OCI-LY7 (cell line): Measurements from ENCODE around the gene B3GNT5. TPM values are rescaled to one million over a fixed set of nuclear protein-coding genes. Genes with fewer than 3 reads are reported as not detected.

Source experiments
- BruUV-seq: library from RNA; stranded (reverse); fragments of 400-500 nt; replicated peaks from 2 replicates; lab custom pipeline; 2021; lab: Mats Ljungman, UMichigan
- CTCF ChIA-PET: fragments of 300-600 bp; sonication (Branson Sonifier 250); formaldehyde crosslinking; loops from one replicate; lab custom pipeline; 2022; ENCODE audit warnings: antibody characterized with exemption; ENCODE audit not compliant: unreplicated experiment; lab: Charles Lee
- POLR2A ChIA-PET: fragments of 300-600 bp; sonication (Branson Sonifier 250); formaldehyde crosslinking; loops from one replicate; lab custom pipeline; 2022; ENCODE audit warnings: antibody characterized with exemption; lab: Charles Lee
- DNase-seq: peaks from one replicate; pipeline ENCODE4 v3.0.0-alpha.2; 2015; ENCODE audit warnings: low spot score
- H2AFZ ChIP-seq: fragments of 200-600 bp; sonication (generic), shearing (Covaris generic); 2 replicates; pipeline ENCODE4 v1.6.1; 2014; ENCODE audit warnings: mild to moderate bottlenecking, antibody characterized with exemption, low read length, moderate library complexity
- H3K27ac ChIP-seq: fragments of 200-600 bp; sonication (generic); 2 replicates; pipeline ENCODE4 v1.5.1; 2014; ENCODE audit warnings: mixed run types, low read depth, mild to moderate bottlenecking, moderate library complexity, low read length, inconsistent platforms; ENCODE audit not compliant: poor library complexity, severe bottlenecking
- H3K36me3 ChIP-seq: fragments of 200-600 bp; sonication (generic); 2 replicates; pipeline ENCODE4 v1.6.1; 2014; ENCODE audit warnings: mild to moderate bottlenecking, antibody characterized with exemption, low read length, moderate library complexity, mixed read lengths; ENCODE audit not compliant: insufficient read depth
- H3K4me1 ChIP-seq: fragments of 200-600 bp; sonication (generic); 2 replicates; pipeline ENCODE4 v1.5.1; 2014; ENCODE audit warnings: mild to moderate bottlenecking, low read length; ENCODE audit not compliant: insufficient read depth, poor library complexity, severe bottlenecking
- H3K4me2 ChIP-seq: fragments of 200-600 bp; sonication (generic); 2 replicates; pipeline ENCODE4 v1.6.1; 2014; ENCODE audit warnings: mild to moderate bottlenecking, low read length
- H3K4me3 ChIP-seq: fragments of 200-600 bp; sonication (generic); 2 replicates; pipeline ENCODE4 v1.5.1; 2014; ENCODE audit warnings: mild to moderate bottlenecking, low read depth, low read length; ENCODE audit not compliant: poor library complexity, severe bottlenecking
- H3K79me2 ChIP-seq: fragments of 200-600 bp; sonication (generic); 2 replicates; pipeline ENCODE4 v1.6.1; 2016; ENCODE audit warnings: low read depth, mild to moderate bottlenecking, low read length, moderate library complexity, mixed read lengths; ENCODE audit not compliant: insufficient read depth
- H3K9me2 ChIP-seq: fragments of 200-600 bp; sonication (generic); 2 replicates; pipeline ENCODE4 v1.6.1; 2016; ENCODE audit warnings: mild to moderate bottlenecking, low read length, mixed read lengths; ENCODE audit not compliant: insufficient read depth
- H3K9me3 ChIP-seq: fragments of 200-600 bp; sonication (generic); 2 replicates; pipeline ENCODE4 v1.6.1; 2014; ENCODE audit warnings: mild to moderate bottlenecking, mixed run types, low read length, mixed read lengths
- H4K20me1 ChIP-seq: fragments of 200-600 bp; sonication (generic); 2 replicates; pipeline ENCODE4 v1.6.1; 2014; ENCODE audit warnings: mild to moderate bottlenecking, antibody characterized with exemption, low read length, moderate library complexity, mixed read lengths; ENCODE audit not compliant: insufficient read depth
- EZH2phosphoT487 ChIP-seq: fragments of 200-600 bp; sonication (generic); IDR thresholded peaks from 2 replicates; pipeline ENCODE4 v1.6.1; 2018; ENCODE audit warnings: low read depth, borderline replicate concordance, mild to moderate bottlenecking, mixed run types, antibody characterized with exemption, low read length, moderate library complexity, mixed read lengths
- intact Hi-C: fragments of 100-400 bp; cut with micrococcal nuclease; formaldehyde crosslinking; loops from one replicate; pipeline ENCODE4 v1.10.0; 2022; ENCODE audit not compliant: unreplicated experiment
- total RNA-seq, 2 experiments: library from RNA; depleted of rRNA in 1 of 2; stranded (reverse); fragments of >200 nt in 1 of 2; shearing (Covaris generic) in 1 of 2; gene quantifications; 2 replicates each; pipeline ENCODE4 v1.2.3, GENCODE V29; 2014 to 2022
- TF ChIP-seq, protein P1 (sequence below): fragments of 200-600 bp; sonication (generic); conservative IDR thresholded peaks from 2 replicates; pipeline ENCODE4 v1.5.1; 2014; ENCODE audit warnings: mild to moderate bottlenecking, antibody characterized with exemption, low read length, moderate library complexity, mixed read lengths

The B3GNT5 gene
- total RNA-seq, 2 experiments from 2014 or later, result 0.11 TPM; not detected in 1

DNA sequence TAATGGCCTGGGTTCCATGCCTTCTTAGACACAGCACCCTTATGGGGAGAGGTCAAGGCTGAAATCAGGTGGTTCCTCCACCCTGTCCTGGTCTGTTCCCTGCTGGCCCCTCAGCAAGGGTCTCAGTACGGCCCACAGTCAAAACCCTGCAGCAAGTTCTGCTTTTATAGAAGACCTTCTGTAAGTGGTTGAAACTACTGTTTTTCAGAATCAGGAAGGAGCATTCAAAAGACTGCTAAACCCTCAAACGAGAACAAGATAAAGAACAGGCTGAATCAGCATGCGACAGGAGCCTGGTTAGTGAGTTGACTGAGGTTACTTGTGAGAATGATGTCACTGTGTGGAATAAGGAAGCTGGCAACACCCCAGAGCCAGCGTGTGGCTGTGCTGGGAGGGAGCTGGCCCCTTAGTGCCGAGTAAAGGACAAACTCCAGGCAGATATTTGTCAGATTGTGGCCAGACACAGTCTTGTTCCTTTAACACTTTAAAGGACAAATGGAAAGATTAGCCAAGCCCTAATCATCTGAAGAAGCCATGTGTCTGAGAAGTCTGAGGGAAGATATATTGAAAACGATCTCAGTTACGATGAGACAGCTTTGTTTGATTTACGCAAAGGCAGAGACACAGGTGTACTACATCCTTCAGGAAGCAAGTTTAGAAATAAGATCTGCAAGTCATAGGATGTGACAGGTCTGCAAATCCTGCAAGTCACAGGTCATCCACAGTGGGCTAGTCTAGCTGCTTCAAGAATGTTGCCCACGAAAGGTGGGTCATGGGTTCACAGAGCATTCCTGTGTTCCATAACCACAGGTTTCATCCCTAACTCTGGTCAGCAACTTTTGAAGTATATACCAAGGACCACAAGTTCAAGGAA lies 54.0 kb downstream of the B3GNT5 start:
- no peak overlapping the region for H2AFZ ChIP-seq
- POLR2A ChIA-PET, result interaction anchor here (0.6 to 0.9 kb wide), 2 partner anchors 25 to 27 kb away, joined by 4 read pairs; no protein-coding TSS in a partner anchor
- no peaks in the 10 kb centered on the region for H3K9me3 ChIP-seq
- H3K9me2 ChIP-seq, result no peaks in the 10 kb centered on the region
- TF ChIP-seq EZH2phosphoT487, result no peak
- TF ChIP-seq, protein P1, sequence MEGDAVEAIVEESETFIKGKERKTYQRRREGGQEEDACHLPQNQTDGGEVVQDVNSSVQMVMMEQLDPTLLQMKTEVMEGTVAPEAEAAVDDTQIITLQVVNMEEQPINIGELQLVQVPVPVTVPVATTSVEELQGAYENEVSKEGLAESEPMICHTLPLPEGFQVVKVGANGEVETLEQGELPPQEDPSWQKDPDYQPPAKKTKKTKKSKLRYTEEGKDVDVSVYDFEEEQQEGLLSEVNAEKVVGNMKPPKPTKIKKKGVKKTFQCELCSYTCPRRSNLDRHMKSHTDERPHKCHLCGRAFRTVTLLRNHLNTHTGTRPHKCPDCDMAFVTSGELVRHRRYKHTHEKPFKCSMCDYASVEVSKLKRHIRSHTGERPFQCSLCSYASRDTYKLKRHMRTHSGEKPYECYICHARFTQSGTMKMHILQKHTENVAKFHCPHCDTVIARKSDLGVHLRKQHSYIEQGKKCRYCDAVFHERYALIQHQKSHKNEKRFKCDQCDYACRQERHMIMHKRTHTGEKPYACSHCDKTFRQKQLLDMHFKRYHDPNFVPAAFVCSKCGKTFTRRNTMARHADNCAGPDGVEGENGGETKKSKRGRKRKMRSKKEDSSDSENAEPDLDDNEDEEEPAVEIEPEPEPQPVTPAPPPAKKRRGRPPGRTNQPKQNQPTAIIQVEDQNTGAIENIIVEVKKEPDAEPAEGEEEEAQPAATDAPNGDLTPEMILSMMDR, result no peak
- no TSS peak for BruUV-seq
- H3K4me1 ChIP-seq, result no peaks in the 10 kb centered on the region
- CTCF ChIA-PET, result no interaction called here
- no peaks in the 10 kb centered on the region for H4K20me1 ChIP-seq
- intact Hi-C loops, result no loop called here
- H3K4me3 ChIP-seq, result no peak overlapping the region
- no peaks in the 10 kb centered on the region for H3K79me2 ChIP-seq
- peak; percentile 10 for DNase-seq
- H3K4me2 ChIP-seq, result no peak overlapping the region
- H3K36me3 ChIP-seq, result no peaks in the 10 kb centered on the region
- no peak overlapping the region for H3K27ac ChIP-seq

DNA sequence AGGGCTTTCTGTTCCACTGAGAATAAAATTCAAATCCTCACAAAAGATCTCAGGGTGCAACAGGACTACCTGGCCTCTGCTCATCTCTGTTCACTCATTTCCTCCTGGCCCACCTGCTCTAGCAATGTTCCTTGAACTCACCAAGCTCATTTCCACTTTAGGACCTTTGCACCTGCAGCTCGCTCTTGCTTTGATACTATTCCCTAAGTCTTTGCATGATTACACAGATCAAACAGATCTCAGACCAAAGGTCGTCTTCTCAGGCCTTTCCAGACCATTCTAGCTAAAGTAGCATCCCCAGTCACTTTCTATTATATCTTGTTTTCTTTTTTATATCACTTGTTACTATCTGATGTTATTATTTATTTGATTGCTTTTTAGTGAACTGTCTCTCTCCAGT lies 54.7 kb downstream of the B3GNT5 start:
- no TSS peak for BruUV-seq

More for the DNA sequence above, 54.7 kb downstream of the B3GNT5 start:
- no peak overlapping the region for H2AFZ ChIP-seq
- no peak for DNase-seq
- no peak overlapping the region for H3K4me3 ChIP-seq
- intact Hi-C loops, result no loop called here
- POLR2A ChIA-PET, result interaction anchor here (0.9 kb wide), 1 partner anchor 26 kb away, joined by 4 read pairs; no protein-coding TSS in a partner anchor
- H4K20me1 ChIP-seq, result no peaks in the 10 kb centered on the region
- TF ChIP-seq, protein P1, result no peak
- no peak for TF ChIP-seq EZH2phosphoT487
- no peak overlapping the region for H3K4me2 ChIP-seq
- H3K4me1 ChIP-seq, result no peaks in the 10 kb centered on the region
- no peak overlapping the region for H3K27ac ChIP-seq
- no peaks in the 10 kb centered on the region for H3K79me2 ChIP-seq
- no peaks in the 10 kb centered on the region for H3K9me3 ChIP-seq
- H3K36me3 ChIP-seq, result no peaks in the 10 kb centered on the region
- CTCF ChIA-PET, result no interaction called here
- H3K9me2 ChIP-seq, result no peaks in the 10 kb centered on the region
